Measurements from ENCODE around the gene ACCSL. TPM values are rescaled to one million over a fixed set of nuclear protein-coding genes. Genes with fewer than 3 reads are reported as not detected.
A peak's percentile ranks its signal among the peaks of the same experiment; 100 is the strongest.

The ACCSL gene
- polyA plus RNA-seq, 3 donors = not detected

GRCh38 chr11:44010789-44011251 is 37.0 kb upstream of the ACCSL start:
- intact Hi-C loops (cut with micrococcal nuclease) = no loop called here
- Mint-ChIP-seq H3K4me3 (peak overlapping the region in 1 of 2 donors; percentile 56), H3K27me3 (ENCODE audit: low read depth in 3 of 3) (peaks cover 5 to 8% (median 7%) of the 10 kb centered on the region in 3 donors), H3K4me1 (no peaks in the 10 kb centered on the region), H3K27ac (no peak overlapping the region), H3K9me3 (no peaks in the 10 kb centered on the region), H3K36me3 (no peaks in the 10 kb centered on the region)
- Histone ChIP-seq H3K4me1 (ENCODE audit: control insufficient read depth in 1 of 2, insufficient read depth in 2 of 2, low read length in 2 of 2) (no peaks in the 10 kb centered on the region), H3K27me3 (ENCODE audit: control insufficient read depth in 2 of 2, insufficient read depth in 2 of 2, low read length in 2 of 2) (no peaks in the 10 kb centered on the region), H3K79me2 (ENCODE audit: insufficient read depth, low read length) (no peaks in the 10 kb centered on the region), H3K9me3 (replicated peaks in 1 of 2; ENCODE audit: control insufficient read depth in 1 of 2, insufficient read depth in 1 of 2, low read length in 2 of 2) (no peaks in the 10 kb centered on the region), H3K4me2 (replicated peaks; ENCODE audit: extremely low read depth, low read length, poor library complexity, severe bottlenecking) (no peak overlapping the region), H3K36me3 (replicated peaks in 1 of 2; ENCODE audit: control insufficient read depth in 1 of 2, insufficient read depth in 2 of 2, low read length in 2 of 2) (no peaks in the 10 kb centered on the region), H3K27ac (ENCODE audit: low read depth in 1 of 2, low read length in 2 of 2) (no peak overlapping the region), H3K9ac (ENCODE audit: insufficient read depth, low read length, poor library complexity, severe bottlenecking) (no peak overlapping the region), H3K4me3 (replicated peaks in 1 of 3; ENCODE audit: low read depth in 2 of 3, low read length in 3 of 3) (no peak overlapping the region), H4K20me1 (ENCODE audit: insufficient read depth, low read length) (no peaks in the 10 kb centered on the region), H2AFZ (ENCODE audit: insufficient read depth, low read depth, low read length, poor library complexity, severe bottlenecking) (no peak overlapping the region)
- DNase-seq = no peak
- TF ChIP-seq, protein P1, sequence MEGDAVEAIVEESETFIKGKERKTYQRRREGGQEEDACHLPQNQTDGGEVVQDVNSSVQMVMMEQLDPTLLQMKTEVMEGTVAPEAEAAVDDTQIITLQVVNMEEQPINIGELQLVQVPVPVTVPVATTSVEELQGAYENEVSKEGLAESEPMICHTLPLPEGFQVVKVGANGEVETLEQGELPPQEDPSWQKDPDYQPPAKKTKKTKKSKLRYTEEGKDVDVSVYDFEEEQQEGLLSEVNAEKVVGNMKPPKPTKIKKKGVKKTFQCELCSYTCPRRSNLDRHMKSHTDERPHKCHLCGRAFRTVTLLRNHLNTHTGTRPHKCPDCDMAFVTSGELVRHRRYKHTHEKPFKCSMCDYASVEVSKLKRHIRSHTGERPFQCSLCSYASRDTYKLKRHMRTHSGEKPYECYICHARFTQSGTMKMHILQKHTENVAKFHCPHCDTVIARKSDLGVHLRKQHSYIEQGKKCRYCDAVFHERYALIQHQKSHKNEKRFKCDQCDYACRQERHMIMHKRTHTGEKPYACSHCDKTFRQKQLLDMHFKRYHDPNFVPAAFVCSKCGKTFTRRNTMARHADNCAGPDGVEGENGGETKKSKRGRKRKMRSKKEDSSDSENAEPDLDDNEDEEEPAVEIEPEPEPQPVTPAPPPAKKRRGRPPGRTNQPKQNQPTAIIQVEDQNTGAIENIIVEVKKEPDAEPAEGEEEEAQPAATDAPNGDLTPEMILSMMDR (IDR thresholded peaks at IDR 0.05) = no peak
- 100% methylated on average over 2 of the region's 4 CpGs for whole genome bisulfite sequencing (ENCODE audit: insufficient coverage)

- H3K9me3 Mint-ChIP-seq = no peaks in the 10 kb centered on the region
- H3K4me2 ChIP-seq (replicated peaks; ENCODE audit: extremely low read depth, low read length, poor library complexity, severe bottlenecking) = no peak overlapping the region
Measured at GRCh38 chr11:44011797-44012196, 36.0 kb upstream of the ACCSL start.

More at GRCh38 chr11:44011797-44012196, 36.0 kb upstream of the ACCSL start:
- H3K4me3 ChIP-seq (replicated peaks in 1 of 3; ENCODE audit: low read depth in 2 of 3, low read length in 3 of 3) = no peak overlapping the region
- no peaks in the 10 kb centered on the region for H3K9me3 ChIP-seq (replicated peaks in 1 of 2; ENCODE audit: control insufficient read depth in 1 of 2, insufficient read depth in 1 of 2, low read length in 2 of 2)
- TF ChIP-seq, protein P1 (IDR thresholded peaks at IDR 0.05) = no peak
- H3K4me1 Mint-ChIP-seq = no peaks in the 10 kb centered on the region
- no peaks in the 10 kb centered on the region for H4K20me1 ChIP-seq (ENCODE audit: insufficient read depth, low read length)
- DNase-seq = no peak
- no peaks in the 10 kb centered on the region for H3K36me3 Mint-ChIP-seq
- WGBS (ENCODE audit: insufficient coverage) = no CpG with 5 or more reads among the region's 1 CpG
- peak overlapping the region in 1 of 7 donors; percentile 30 for H3K27ac Mint-ChIP-seq
- H3K79me2 ChIP-seq (ENCODE audit: insufficient read depth, low read length) = no peaks in the 10 kb centered on the region
- no peaks in the 10 kb centered on the region for H3K27me3 ChIP-seq (ENCODE audit: control insufficient read depth in 2 of 2, insufficient read depth in 2 of 2, low read length in 2 of 2)
- H3K27me3 Mint-ChIP-seq (ENCODE audit: low read depth in 3 of 3) = peaks cover 5 to 8% (median 7%) of the 10 kb centered on the region in 3 donors
- H3K9ac ChIP-seq (ENCODE audit: insufficient read depth, low read length, poor library complexity, severe bottlenecking) = no peak overlapping the region
- H2AFZ ChIP-seq (ENCODE audit: insufficient read depth, low read depth, low read length, poor library complexity, severe bottlenecking) = no peak overlapping the region
- no peaks in the 10 kb centered on the region for H3K36me3 ChIP-seq (replicated peaks in 1 of 2; ENCODE audit: control insufficient read depth in 1 of 2, insufficient read depth in 2 of 2, low read length in 2 of 2)
- no peak overlapping the region for H3K4me3 Mint-ChIP-seq
- no peaks in the 10 kb centered on the region for H3K4me1 ChIP-seq (ENCODE audit: control insufficient read depth in 1 of 2, insufficient read depth in 2 of 2, low read length in 2 of 2)
- intact Hi-C loops (cut with micrococcal nuclease) = no loop called here
- no peak overlapping the region for H3K27ac ChIP-seq (ENCODE audit: low read depth in 1 of 2, low read length in 2 of 2)
